Psoas muscle (tissue), 8 donors: ENCODE data around the gene GPR107. TPM values are rescaled to one million over a fixed set of nuclear protein-coding genes. Genes with fewer than 3 reads are reported as not detected.
"Not testable (repeated sequence)": the region's sequence is repeated elsewhere in the genome, so short reads cannot be mapped to it uniquely, and the experiment has no call there.

Experiments
- ATAC-seq, 4 donors: fragments of 200-7000 bp; cut with Tn5 transposase; one replicate each; pipeline ENCODE4 v1.9.1; 2020; ENCODE audit warnings: moderate library complexity in 3 of 4, mild to moderate bottlenecking in 2 of 4
- DNase-seq, 2 donors: peaks; one replicate each; pipeline ENCODE4 v3.0.0-alpha.2; 2020
- H3K27ac ChIP-seq: fragments of 200-600 bp; one replicate; pipeline ENCODE4 v1.8.0; 2022
- H3K27me3 ChIP-seq, 3 donors: fragments of 200-600 bp in 1 of 3; one replicate each; pipeline versions ENCODE4 v1.6.1 to v1.8.0; 2013 to 2022; ENCODE audit warnings: low read length in 2 of 3, mild to moderate bottlenecking in 2 of 3, moderate library complexity in 1 of 3; ENCODE audit not compliant: insufficient read depth in 3 of 3
- H3K36me3 ChIP-seq, 2 donors: fragments of 200-600 bp in 1 of 2; one replicate each; pipeline versions ENCODE4 v1.6.1 to v1.8.0; 2013 to 2022; ENCODE audit warnings: low read depth in 1 of 2, mild to moderate bottlenecking in 1 of 2, moderate library complexity in 1 of 2; ENCODE audit not compliant: insufficient read depth in 1 of 2
- H3K4me1 ChIP-seq: fragments of 200-600 bp; one replicate; pipeline ENCODE4 v1.8.0; 2022
- H3K4me3 ChIP-seq: fragments of 200-600 bp; one replicate; pipeline ENCODE4 v1.8.0; 2022; ENCODE audit warnings: mild to moderate bottlenecking
- H3K9me3 ChIP-seq: fragments of 200-600 bp; one replicate; pipeline ENCODE4 v1.8.0; 2022
- WGBS, 3 donors: extraction: QIAGEN DNeasy Blood & Tissue Kit; methylation state at CpG; one replicate each; pipeline versions ENCODE4 v1.1.6 to v1.1.7; 2013; 5-methylcytosine and 5-hydroxymethylcytosine counted together
- intact Hi-C, 2 donors: fragments of 100-400 bp; cut with DNase I; formaldehyde crosslinking; loops; one replicate each; pipeline versions ENCODE4 v1.11.0 to v1.14.2; 2022
- polyA plus RNA-seq, 3 donors: library from polyadenylated mRNA; stranded (reverse); fragments of 200-250 nt; gene quantifications; one replicate each; pipeline ENCODE4 v1.2.3, GENCODE V29; 2013
- total RNA-seq, 4 donors: library from RNA; stranded (reverse); fragmentation: NEBNext Ultra II Directional in 2 of 4; extraction: Animal tissue kit (Norgen Biotek cat#: 25700) in 2 of 4; gene quantifications; one replicate each; pipeline versions ENCODE4 v1.2.1 to v1.2.4, GENCODE V29; 2021 to 2023
- TF ChIP-seq, protein P1 (sequence below): fragments of 200-600 bp; IDR thresholded peaks from one replicate; pipeline ENCODE4 v1.8.0; 2022; ENCODE audit warnings: antibody characterized with exemption
- donor health status: healthy with polysubstance abuse.
- donor health status: DM: no; HTN: no; CAD: no; lungs with moderate emphysema.
- donor health status: Bipolar disorder and iron deficiency.
- donor health status: healthy.
- donor health status: DM: yes; HTN: yes; CAD: no.
- donor health status: DM: no; HTN: no; CAD: no.
- donor health status: DM: no; HTN: no; CAD: no.
- donor health status: DM: yes; HTN: yes; CAD: no.

GPR107 gene
- total and polyA plus RNA-seq, 7 donors, result 8.9 to 28.1 (median 19.9) TPM

DNA sequence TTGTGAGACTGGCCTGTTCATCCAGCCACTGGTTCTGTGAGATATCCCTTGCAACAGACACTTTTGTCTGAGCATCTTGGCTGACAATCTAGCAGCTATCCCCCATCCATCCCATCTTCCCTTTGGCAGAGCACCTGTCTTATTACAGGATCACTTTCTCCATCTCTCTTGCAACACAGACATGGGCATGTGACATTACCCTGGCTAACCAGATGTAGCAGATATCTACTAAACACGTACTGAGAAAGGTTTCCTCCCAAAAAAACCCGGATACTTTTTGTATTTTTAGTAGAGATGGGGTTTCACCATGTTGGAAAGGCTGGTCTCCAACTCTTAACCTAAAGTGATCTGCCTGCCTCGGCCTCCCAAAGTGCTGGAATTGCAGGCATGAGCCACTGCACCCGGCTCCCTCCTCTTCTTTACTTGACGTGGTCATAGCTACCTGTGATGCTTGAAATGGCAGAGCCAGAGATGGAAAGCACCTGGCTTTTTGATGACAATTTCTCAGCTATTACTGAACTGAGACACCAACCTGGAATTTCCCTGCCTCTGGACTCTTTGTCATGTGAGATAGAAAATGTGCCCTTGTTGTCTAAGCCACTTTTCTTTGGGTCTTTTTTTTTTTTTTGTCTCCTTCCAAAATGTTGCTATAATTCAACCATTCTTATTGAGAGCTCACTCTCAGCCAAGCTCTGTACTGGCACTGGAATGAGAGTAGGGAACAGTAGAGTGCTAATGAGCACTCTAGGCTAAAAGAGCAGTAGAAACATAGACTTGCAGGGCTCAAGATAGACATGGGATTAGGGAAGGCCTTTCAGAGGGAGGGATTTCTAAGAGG lies 43.3 kb upstream of the GPR107 start:
- TF ChIP-seq, protein P1, sequence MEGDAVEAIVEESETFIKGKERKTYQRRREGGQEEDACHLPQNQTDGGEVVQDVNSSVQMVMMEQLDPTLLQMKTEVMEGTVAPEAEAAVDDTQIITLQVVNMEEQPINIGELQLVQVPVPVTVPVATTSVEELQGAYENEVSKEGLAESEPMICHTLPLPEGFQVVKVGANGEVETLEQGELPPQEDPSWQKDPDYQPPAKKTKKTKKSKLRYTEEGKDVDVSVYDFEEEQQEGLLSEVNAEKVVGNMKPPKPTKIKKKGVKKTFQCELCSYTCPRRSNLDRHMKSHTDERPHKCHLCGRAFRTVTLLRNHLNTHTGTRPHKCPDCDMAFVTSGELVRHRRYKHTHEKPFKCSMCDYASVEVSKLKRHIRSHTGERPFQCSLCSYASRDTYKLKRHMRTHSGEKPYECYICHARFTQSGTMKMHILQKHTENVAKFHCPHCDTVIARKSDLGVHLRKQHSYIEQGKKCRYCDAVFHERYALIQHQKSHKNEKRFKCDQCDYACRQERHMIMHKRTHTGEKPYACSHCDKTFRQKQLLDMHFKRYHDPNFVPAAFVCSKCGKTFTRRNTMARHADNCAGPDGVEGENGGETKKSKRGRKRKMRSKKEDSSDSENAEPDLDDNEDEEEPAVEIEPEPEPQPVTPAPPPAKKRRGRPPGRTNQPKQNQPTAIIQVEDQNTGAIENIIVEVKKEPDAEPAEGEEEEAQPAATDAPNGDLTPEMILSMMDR, result no peak
- DNase-seq (no peak), ATAC-seq (peak; percentile 44 to 71 (median 60))
- H3K4me1 ChIP-seq, result peaks cover 2% of the 10 kb centered on the region
- H3K4me3 ChIP-seq, result no peak overlapping the region
- intact Hi-C loops, result no loop called here
- no peaks in the 10 kb centered on the region for H3K9me3 ChIP-seq
- WGBS, 3 donors, result 67 to 87% (median 75%) methylated on average over 5 of the region's 5 CpGs
- H3K27ac ChIP-seq, result no peak overlapping the region
- H3K27me3 ChIP-seq, result no peaks in the 10 kb centered on the region
- no peaks in the 10 kb centered on the region for H3K36me3 ChIP-seq

DNA sequence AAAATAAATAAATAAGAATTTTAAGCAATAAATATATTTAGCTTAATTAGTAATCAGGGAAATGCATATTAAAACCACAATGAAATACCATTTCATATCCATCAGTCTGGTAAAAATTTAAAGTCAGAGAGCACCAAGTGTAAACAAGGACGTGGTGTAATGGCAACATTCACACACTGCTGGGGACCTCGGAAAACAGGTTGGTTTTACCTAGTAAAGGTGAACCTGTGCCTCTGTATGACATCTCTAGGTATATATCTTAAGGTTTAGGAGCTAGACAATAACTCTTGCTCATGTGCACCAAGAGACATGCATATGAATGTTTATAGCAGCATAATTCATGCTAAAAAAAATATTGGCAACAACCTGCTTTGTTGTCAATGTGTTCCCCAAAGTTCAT lies 40.4 kb upstream of the GPR107 start:
- no peak for DNase-seq
- H3K4me1 ChIP-seq, result peaks cover 9% of the 10 kb centered on the region
- H3K4me3 ChIP-seq, result no peak overlapping the region
- TF ChIP-seq, protein P1, result no peak
- H3K27me3 ChIP-seq, result no peaks in the 10 kb centered on the region
- no peaks in the 10 kb centered on the region for H3K9me3 ChIP-seq
- no peaks in the 10 kb centered on the region for H3K36me3 ChIP-seq
- intact Hi-C loops, result no loop called here
- H3K27ac ChIP-seq, result no peak overlapping the region
- ATAC-seq, result no peak
- 86 to 92% (median 88%) methylated on average over 2 of the region's 2 CpGs for WGBS, 3 donors

DNA sequence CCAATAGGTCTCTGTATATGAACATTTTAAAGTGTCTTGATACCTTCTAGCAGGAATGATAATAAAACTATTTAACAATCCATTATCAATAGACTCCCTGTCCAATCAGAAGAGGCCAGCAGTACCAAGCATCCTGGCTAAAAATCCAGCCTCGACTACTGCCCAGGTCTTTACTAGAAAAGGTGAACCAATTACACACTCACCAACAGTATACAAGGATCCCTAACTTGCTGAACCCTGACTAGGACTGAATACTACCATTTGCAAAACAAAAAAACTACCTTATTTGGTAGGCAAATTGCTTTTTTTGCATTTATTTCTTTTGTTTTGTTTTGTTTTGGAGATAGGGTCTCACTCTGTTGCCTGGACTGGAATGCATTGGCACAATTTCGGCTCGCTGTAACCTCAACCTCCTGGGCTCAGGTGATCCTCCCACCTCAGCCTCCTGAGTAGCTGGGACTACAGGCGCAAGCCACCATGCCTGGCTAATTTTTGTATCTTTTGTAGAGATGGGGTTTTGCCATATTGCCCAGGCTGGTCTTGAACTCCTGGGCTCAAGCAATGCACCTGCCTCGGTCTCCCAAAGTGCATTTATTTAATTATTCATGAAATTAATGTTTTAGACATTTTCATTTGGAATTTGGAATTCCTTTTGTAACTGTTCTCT lies 38.2 kb upstream of the GPR107 start:
- Histone ChIP-seq H3K4me1 (peaks cover 17% of the 10 kb centered on the region), H3K27ac (no peak overlapping the region), H3K4me3 (no peak overlapping the region), H3K9me3 (no peaks in the 10 kb centered on the region), H3K27me3 (no peaks in the 10 kb centered on the region), H3K36me3 (no peaks in the 10 kb centered on the region)
- no peak for ATAC-seq
- DNase-seq, result no peak
- intact Hi-C loops, result no loop called here
- TF ChIP-seq, protein P1, result no peak
- 96 to 98% (median 97%) methylated on average over 5 of the region's 5 CpGs for WGBS, 3 donors

DNA sequence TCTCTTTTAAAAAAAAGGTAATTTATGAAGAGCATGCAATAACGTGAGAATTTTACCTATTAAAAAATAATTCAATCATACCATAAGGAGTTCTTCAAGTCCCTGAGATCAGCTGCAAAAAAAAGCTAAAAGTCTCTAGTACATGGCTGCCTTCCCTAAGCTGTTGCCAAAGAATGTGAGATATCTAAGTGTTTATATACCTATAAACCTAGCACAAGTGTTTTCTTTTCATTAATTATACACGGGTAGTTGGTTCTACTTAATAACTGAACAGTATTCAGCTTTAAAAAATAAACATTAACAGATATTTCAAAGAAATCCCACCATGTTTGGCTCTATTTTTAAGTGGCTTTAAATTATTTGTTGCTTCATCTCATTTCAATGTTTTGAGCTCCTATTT lies 36.6 kb upstream of the GPR107 start:
- H3K9me3 ChIP-seq, result no peaks in the 10 kb centered on the region
- no peak overlapping the region for H3K27ac ChIP-seq
- no peak for ATAC-seq
- H3K27me3 ChIP-seq, result no peaks in the 10 kb centered on the region
- H3K36me3 ChIP-seq, result no peaks in the 10 kb centered on the region
- WGBS, 3 donors, result 60 to 75% (median 66%) methylated on average over 2 of the region's 2 CpGs
- TF ChIP-seq, protein P1, result no peak
- intact Hi-C loops, result no loop called here
- DNase-seq, result no peak
- H3K4me3 ChIP-seq, result no peak overlapping the region
- H3K4me1 ChIP-seq, result peaks cover 29% of the 10 kb centered on the region

DNA sequence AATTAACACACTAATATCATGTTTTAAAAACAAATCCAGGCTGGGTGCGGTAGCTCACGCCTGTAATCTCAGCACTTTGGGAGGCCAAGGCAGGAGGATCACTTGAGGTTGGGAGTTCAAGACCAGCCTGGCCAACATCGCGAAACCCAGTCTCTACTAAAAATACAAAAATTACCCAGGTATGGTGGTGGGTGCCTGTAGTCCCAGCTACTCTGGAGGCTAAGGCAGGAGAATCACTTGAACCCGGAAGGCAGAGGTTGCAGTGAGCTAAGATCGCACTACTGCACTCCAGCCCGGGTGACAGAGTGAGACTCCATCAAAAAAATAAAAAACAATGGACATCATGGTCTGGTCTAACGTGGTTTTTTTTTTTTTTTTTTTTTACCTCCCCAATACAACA lies 36.2 kb upstream of the GPR107 start:
- ATAC-seq, H3K4me3 ChIP-seq, intact Hi-C loops, H3K36me3 ChIP-seq, H3K9me3 ChIP-seq, H3K27ac ChIP-seq, DNase-seq, H3K27me3 ChIP-seq: not testable (repeated sequence)
- peaks cover 28% of the 10 kb centered on the region for H3K4me1 ChIP-seq
- WGBS, 3 donors, result 92 to 97% (median 96%) methylated on average over 8 of the region's 8 CpGs
